ENCODE measurements around the gene ADCY9. TPM values are rescaled to one million over a fixed set of nuclear protein-coding genes. Genes with fewer than 3 reads are reported as not detected.

Gene ADCY9
- total RNA-seq, 1 experiment from 2014 or later: 4.7 TPM

GRCh38 chr16:4105848-4106247, 10.4 kb downstream of the ADCY9 start:
- Histone ChIP-seq H4K8ac (replicated peaks; ENCODE audit: insufficient read length, low read depth, low read length) (no peak overlapping the region), H3K27ac (ENCODE audit: insufficient read length, low read depth, low read length) (no peak overlapping the region), H4K20me1 (ENCODE audit: control insufficient read depth, insufficient read depth, insufficient read length) (no peaks in the 10 kb centered on the region), H2BK20ac (ENCODE audit: low read depth, low read length, poor library complexity, severe bottlenecking) (no peak overlapping the region), H3K23ac (ENCODE audit: insufficient read length, low read depth, low read length) (no peak overlapping the region), H3K9me3 (ENCODE audit: control insufficient read depth, low read depth, low read length) (no peaks in the 10 kb centered on the region), H2AFZ (ENCODE audit: low read length) (no peak overlapping the region), H4K91ac (ENCODE audit: insufficient read length, low read depth, low read length) (no peak overlapping the region), H3K79me1 (ENCODE audit: insufficient read depth, low read depth, low read length, poor library complexity, severe bottlenecking) (no peaks in the 10 kb centered on the region), H2BK5ac (ENCODE audit: insufficient read length, low read length) (no peak overlapping the region), H2BK15ac (ENCODE audit: low read depth, low read length) (no peak overlapping the region), H3K4ac (ENCODE audit: low read depth, low read length) (no peak overlapping the region), H4K5ac (ENCODE audit: insufficient read length, low read depth, low read length) (no peak overlapping the region), H3K27me3 (ENCODE audit: insufficient read depth, low read length) (no peaks in the 10 kb centered on the region), H2AK5ac (ENCODE audit: insufficient read length, low read length) (no peak overlapping the region), H2BK120ac (ENCODE audit: low read depth, low read length, poor library complexity, severe bottlenecking) (no peak overlapping the region), H3K4me1 (ENCODE audit: insufficient read depth, low read length) (no peaks in the 10 kb centered on the region; the same call in 1 of the 2 replicates), H2BK12ac (ENCODE audit: insufficient read length, low read depth, low read length) (no peak overlapping the region), H3K79me2 (ENCODE audit: insufficient read depth, low read length) (no peaks in the 10 kb centered on the region), H3K9ac (ENCODE audit: extremely low read depth, insufficient read length, low read length) (no peak overlapping the region), H3K14ac (ENCODE audit: insufficient read depth, low read length) (no peak overlapping the region), H3K23me2 (ENCODE audit: insufficient read length, low read depth, low read length, poor library complexity, severe bottlenecking) (no peaks in the 10 kb centered on the region), H3K4me2 (ENCODE audit: insufficient read depth, insufficient read length, low read length) (no peak overlapping the region), H3T11ph (ENCODE audit: low read length) (no peak overlapping the region), H3K18ac (ENCODE audit: insufficient read length, low read depth, low read length) (no peak overlapping the region), H3K56ac (ENCODE audit: insufficient read length, low read depth, low read length) (no peak overlapping the region)
- TF ChIP-seq CTCF (conservative IDR thresholded peaks at IDR 0.05): no peak
- H3K27ac Mint-ChIP-seq: no peak overlapping the region
- no peak for DNase-seq
- H3K4me3 Mint-ChIP-seq: no peak overlapping the region
- H3K27me3 Mint-ChIP-seq (ENCODE audit: low read depth): no peaks in the 10 kb centered on the region
- peaks cover 7% of the 10 kb centered on the region in 2 experiments for H3K4me1 Mint-ChIP-seq
- no peaks in the 10 kb centered on the region; a peak in 1 of 7 replicates for H3K36me3 Mint-ChIP-seq (ENCODE audit: insufficient read depth in 1 of 3, low read depth in 3 of 3)
- WGBS (ENCODE audit: extremely low coverage, insufficient read length, low lambda C conversion rate): no CpG with 5 or more reads among the region's 5 CpGs
- no peaks in the 10 kb centered on the region for H3K9me3 Mint-ChIP-seq

Data from H9 (cell line).